Amniotic epithelial cell (primary cell): Measurements from ENCODE around the gene FAM53A.

Experiments used
- DNase-seq: peaks from one replicate; pipeline ENCODE4 v3.0.0-alpha.2; 2010; ENCODE audit warnings: low read depth

Gene FAM53A

GRCh38 chr4:1623821-1624518 is 60.1 kb downstream of the FAM53A start:
- no peak for DNase-seq

GRCh38 chr4:1623400-1623799 is 60.7 kb downstream of the FAM53A start:
- DNase-seq: no peak

GRCh38 chr4:1622956-1623355 is 61.2 kb downstream of the FAM53A start:
- no peak for DNase-seq

DNA sequence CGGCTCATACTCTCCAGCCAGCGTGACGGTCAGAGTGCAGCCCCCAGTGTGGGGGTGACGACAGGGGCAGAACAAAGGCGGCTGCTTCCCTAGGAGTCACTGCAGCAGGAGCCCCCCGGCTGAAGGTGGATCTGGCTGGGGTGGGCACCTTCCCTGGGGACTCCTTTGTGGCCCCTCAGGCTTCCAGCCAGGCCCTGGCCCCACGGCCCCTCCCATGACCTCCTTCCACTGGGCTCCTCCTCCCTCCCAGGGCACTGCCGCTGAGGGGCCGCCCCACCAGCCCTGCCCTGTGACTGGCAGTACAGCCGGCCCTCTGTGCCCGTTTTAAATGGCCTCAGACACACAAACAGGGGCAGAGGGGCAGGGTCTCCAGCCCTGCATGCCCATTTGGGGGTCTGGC is 61.9 kb downstream of the FAM53A start:
- DNase-seq: no peak

GRCh38 chr4:1621526-1621925 is 62.6 kb downstream of the FAM53A start:
- DNase-seq: no peak

GRCh38 chr4:1619151-1619672 is 64.9 kb downstream of the FAM53A start:
- no peak for DNase-seq

DNA sequence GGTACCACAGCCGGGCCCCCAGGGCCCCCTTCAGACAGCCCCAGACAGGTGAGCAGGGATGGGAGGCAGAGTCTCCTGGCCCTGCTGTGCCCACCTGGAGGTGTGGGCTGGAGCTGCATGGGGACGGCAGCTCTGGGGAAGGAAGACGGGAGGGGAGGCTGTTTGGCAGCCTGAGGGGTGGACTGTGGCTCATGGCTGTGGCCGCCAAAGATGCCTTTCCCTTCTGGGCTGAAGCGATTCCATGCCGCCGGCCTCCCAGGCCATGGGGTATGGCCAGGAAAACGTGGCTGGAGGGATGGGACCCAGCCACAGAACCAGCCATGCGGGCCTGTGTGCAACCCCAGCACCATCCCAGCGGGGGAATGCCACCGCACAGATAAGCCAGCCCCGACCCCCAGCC is 65.7 kb downstream of the FAM53A start:
- no peak for DNase-seq

- DNase-seq: no peak
Observed at GRCh38 chr4:1616557-1616930, 67.6 kb downstream of the FAM53A start.

- no peak for DNase-seq
Observed at GRCh38 chr4:1615786-1616556, 68.1 kb downstream of the FAM53A start.

DNA sequence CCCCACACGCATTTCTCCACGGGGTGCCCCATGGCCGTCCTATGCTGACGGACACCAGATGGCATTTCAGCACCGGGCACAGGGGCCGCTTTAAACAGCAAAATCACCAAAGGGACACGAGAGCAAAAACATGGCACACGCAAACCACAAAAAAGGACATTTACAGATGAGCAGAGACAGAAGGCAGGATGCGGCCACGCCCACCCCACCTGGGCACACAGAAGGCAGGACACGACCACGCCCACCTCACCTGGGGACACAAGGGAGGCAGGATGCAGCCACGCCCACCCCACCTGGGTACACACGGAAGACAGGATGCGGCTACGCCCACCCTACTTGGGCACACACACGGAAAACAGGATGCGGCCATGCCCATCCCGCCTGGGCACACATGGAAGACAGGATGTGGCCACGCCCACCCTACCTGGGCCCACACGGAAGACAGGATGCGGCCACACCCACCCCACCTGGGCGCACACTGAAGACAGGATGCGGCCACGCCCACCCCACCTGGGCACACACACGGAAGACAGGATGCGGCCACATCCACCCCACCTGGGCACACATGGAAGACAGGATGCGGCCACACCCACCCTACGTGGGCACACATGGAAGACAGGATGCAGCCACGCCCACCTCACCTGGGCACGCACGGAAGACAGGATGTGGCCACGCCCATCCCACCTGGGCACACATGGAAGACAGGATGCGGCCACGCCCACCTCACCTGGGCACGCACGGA is 69.1 kb downstream of the FAM53A start:
- no peak for DNase-seq

- no peak for DNase-seq
Observed at GRCh38 chr4:1614502-1614853, 69.6 kb downstream of the FAM53A start.

DNA sequence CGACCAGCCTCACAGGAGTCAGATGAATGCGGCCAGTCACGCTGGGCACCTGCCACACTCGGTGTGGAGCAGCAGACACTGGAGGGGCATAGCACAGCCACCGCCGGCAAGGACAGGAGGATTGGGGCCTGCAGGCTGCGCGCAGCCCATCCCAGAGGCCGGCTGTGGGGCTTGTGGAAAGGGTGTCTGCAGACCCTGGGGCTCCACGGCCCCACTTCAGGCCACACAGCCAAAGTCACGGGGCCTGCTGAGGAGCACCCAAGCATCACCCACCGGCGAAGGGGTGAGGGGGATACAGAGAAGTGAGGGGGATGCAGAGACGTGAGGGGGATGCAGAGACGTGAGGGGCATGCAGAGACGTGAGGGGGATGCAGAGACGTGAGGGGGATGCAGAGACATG is 70.1 kb downstream of the FAM53A start:
- DNase-seq: no peak

DNA sequence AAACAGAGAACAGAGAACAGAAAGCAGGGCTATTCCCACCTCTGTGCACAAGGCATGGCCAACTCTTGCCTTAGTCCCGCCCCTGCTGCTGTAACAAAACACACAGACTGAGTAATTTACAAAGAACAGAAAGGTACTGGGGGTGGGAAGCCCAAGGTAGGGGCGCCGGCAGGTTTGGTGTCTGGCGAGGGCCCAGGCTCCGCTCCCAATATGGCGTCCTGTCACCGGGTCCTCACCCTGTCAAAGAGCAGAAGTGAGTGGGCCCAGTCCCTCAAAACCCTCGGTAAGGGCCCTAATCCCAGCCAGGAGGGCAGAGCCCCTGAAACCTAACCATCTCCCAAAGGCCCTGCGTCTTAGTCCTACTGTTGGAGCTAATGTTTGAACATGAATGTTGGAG is 71.0 kb downstream of the FAM53A start:
- DNase-seq: no peak

DNA sequence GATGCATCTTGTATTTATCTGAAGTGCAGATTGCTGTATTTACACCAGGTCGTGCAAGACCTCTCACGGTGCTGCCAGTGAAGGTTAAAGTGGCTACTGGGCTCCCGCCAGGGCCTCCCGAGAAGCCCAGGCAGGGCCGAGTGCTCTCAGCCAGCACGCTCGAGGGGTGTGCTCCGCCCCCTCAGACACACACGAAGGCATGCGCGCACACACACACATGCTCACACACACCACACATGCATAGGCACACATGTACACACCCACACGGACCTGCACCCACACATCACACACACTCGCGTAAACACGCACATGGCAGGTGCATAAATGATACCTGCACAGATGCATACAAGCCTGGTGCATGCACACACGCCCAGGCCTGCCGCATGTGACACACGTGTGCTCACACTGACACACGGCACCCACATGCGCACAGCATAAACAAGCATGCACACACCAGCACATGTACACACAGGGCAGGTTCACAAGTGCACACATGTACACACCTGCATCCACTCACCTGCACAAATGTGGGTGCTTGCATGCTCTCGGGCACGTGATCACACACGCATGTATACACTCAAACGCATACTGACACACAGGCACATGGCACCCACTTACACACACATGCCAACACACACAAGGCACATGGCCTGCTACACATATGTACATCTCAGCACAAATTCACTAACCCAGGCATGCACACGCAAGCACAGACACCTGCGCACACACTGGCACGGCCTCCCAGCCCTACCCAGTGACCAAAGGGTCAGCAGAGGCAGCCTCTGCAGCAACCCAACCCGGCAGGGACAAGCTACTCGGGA is 71.6 kb downstream of the FAM53A start:
- no peak for DNase-seq

- no peak for DNase-seq
Observed at GRCh38 chr4:1611501-1611870, 72.6 kb downstream of the FAM53A start.

- DNase-seq: no peak
Observed at GRCh38 chr4:1610791-1611500, 73.2 kb downstream of the FAM53A start.

GRCh38 chr4:1609901-1610790 is 74.0 kb downstream of the FAM53A start:
- DNase-seq: no peak

- no peak for DNase-seq
Observed at GRCh38 chr4:1608821-1609500, 75.2 kb downstream of the FAM53A start.

DNA sequence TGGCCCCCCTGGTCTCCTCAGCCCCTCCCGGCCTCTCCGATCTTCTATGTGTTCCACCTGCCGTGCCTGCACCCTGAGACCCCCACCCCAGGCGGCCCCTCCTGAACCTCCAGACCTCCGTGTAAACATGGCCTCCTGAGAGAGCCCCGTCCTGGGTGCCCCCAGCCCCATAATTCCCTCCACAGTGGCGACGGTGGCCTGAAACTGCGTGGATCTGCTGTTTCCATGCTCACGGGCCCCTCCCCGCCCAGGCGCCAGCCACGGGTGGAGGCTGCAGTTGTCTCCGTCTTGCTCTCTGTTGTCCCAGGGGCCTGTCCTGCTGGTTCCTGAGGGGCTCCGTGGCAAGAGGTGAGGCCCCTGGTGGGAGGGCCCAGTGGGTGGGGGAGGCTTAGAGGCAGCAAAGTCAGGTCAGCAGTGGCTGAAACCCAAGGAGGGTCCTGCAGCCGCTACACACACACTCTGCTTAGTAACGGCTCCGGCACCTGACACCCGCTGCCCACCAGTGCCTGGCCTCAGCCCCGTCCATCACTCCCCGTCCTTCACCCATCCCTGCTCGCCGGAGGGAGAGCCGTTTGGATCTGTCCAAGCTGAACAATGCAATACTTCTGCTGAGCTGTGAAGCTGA is 75.8 kb downstream of the FAM53A start:
- no peak for DNase-seq
